ENCODE measurements around the gene EWSR1.

EWSR1 gene

GRCh38 chr22:29325356-29325755, 57.3 kb downstream of the EWSR1 start:
- DNase-seq, result no peak

- DNase-seq, result no peak
Observed at GRCh38 chr22:29325785-29326315, 57.8 kb downstream of the EWSR1 start.

GRCh38 chr22:29326481-29326880, 58.4 kb downstream of the EWSR1 start:
- DNase-seq, result no peak

GRCh38 chr22:29327089-29327764, 59.2 kb downstream of the EWSR1 start:
- DNase-seq, result no peak

- DNase-seq, result no peak
Observed at GRCh38 chr22:29328055-29328454, 60.0 kb downstream of the EWSR1 start.

GRCh38 chr22:29328566-29329500, 60.8 kb downstream of the EWSR1 start:
- no peak for DNase-seq

GRCh38 chr22:29329581-29329980, 61.5 kb downstream of the EWSR1 start:
- no peak for DNase-seq

GRCh38 chr22:29330291-29330690, 62.2 kb downstream of the EWSR1 start:
- no peak for DNase-seq

GRCh38 chr22:29330753-29331152, 62.7 kb downstream of the EWSR1 start:
- no peak for DNase-seq

- DNase-seq, result no peak
Observed at GRCh38 chr22:29331213-29331612, 63.1 kb downstream of the EWSR1 start.

GRCh38 chr22:29331658-29332300, 63.7 kb downstream of the EWSR1 start:
- no peak for DNase-seq

- no peak for DNase-seq
Observed at GRCh38 chr22:29332886-29333496, 64.9 kb downstream of the EWSR1 start.

- no peak for DNase-seq
Observed at GRCh38 chr22:29334148-29334547, 66.1 kb downstream of the EWSR1 start.

GRCh38 chr22:29334696-29335344, 66.8 kb downstream of the EWSR1 start:
- no peak for DNase-seq

- no peak for DNase-seq
Observed at GRCh38 chr22:29335656-29336055, 67.6 kb downstream of the EWSR1 start.

- no peak for DNase-seq
Observed at GRCh38 chr22:29336751-29337490, 68.9 kb downstream of the EWSR1 start.

GRCh38 chr22:29337631-29338284, 69.7 kb downstream of the EWSR1 start:
- no peak for DNase-seq

GRCh38 chr22:29338398-29338797, 70.3 kb downstream of the EWSR1 start:
- no peak for DNase-seq

GRCh38 chr22:29339381-29340235, 71.5 kb downstream of the EWSR1 start:
- DNase-seq, result no peak

GRCh38 chr22:29340566-29340965, 72.5 kb downstream of the EWSR1 start:
- DNase-seq, result no peak

Data from stimulated activated CD4-positive, alpha-beta T cell treated with anti-CD3 and anti-CD28 coated beads, Interleukin-1b, Interleukin-23, amount 100 ng/mL, for 48 hours (primary cell).